A549 (cell line): ENCODE results near the gene PAPSS2. TPM values are rescaled to one million over a fixed set of nuclear protein-coding genes. Genes with fewer than 3 reads are reported as not detected.

Source experiments
- ATAC-seq, 2 experiments: fragments of 200-7000 bp in 1 of 2; fragments of >200 bp in 1 of 2; cut with Nextera tagmentation in 1 of 2; cut with Tn5 transposase in 1 of 2; 3 replicates each; pipeline versions ENCODE4 v1.8.0 to v1.9.1; 2018 to 2020; ENCODE audit warnings: mild to moderate bottlenecking in 1 of 2, moderate library complexity in 1 of 2
- CTCF ChIA-PET: fragments of 300-600 bp; sonication (Branson Sonifier 250); formaldehyde crosslinking; extraction: SDS; loops from one replicate; lab custom pipeline; 2021; ENCODE audit warnings: antibody characterized with exemption, inconsistent platforms; lab: Yijun Ruan, JAX
- POLR2A ChIA-PET: fragments of 350-600 bp; formaldehyde crosslinking; extraction: SDS; loops from one replicate; lab custom pipeline; 2021; ENCODE audit warnings: antibody characterized with exemption, inconsistent platforms; lab: Yijun Ruan, JAX
- DNase-seq, 2 experiments: peaks; one replicate each; pipeline versions ENCODE4 v3.0.0 to v3.0.0-alpha.2; 2011 to 2016; ENCODE audit warnings: low read depth in 1 of 2, low spot score in 1 of 2
- FAIRE-seq: peaks from 2 replicates; lab custom pipeline; 2011; peaks lifted over from hg19 to GRCh38; lab: Jason Lieb, UNC
- H3K27ac ChIP-seq, 2 experiments: fragments of >200 bp; sonication (Bioruptor Twin); formaldehyde crosslinking; 3 replicates each; pipeline ENCODE4 v1.5.1; 2016 to 2017
- H3K4me1 ChIP-seq: fragments of >200 bp; sonication (Bioruptor Twin); formaldehyde crosslinking; 3 replicates; pipeline ENCODE4 v1.6.1; 2016
- H3K4me2 ChIP-seq: fragments of >200 bp; sonication (Bioruptor Twin); formaldehyde crosslinking; 3 replicates; pipeline ENCODE4 v1.6.1; 2016
- H3K4me3 ChIP-seq: fragments of >200 bp; sonication (Bioruptor Twin); formaldehyde crosslinking; 3 replicates; pipeline ENCODE4 v1.5.1; 2016
- H3K9me3 ChIP-seq: fragments of >200 bp; sonication (Bioruptor Twin); formaldehyde crosslinking; 3 replicates; pipeline ENCODE4 v1.6.1; 2016
- CBX8 ChIP-seq: fragments of 200-600 bp; sonication (generic); IDR thresholded peaks from 2 replicates; pipeline ENCODE4 v1.6.1; 2016
- EP300 ChIP-seq, 2 experiments: fragments of >200 bp; sonication (Bioruptor Twin); formaldehyde crosslinking; IDR thresholded peaks; 2 replicates in 1 of 2; 3 replicates in 1 of 2; pipeline ENCODE4 v1.6.1; 2016 to 2017
- HEYL ChIP-seq: fragments of 250-450 bp; sonication (Bioruptor Pico); IDR thresholded peaks from 2 replicates; pipeline ENCODE4 v1.8.0; 2021; ENCODE audit warnings: mild to moderate bottlenecking, moderate library complexity
- HOXA7 ChIP-seq: fragments of 250-450 bp; sonication (Bioruptor Pico); IDR thresholded peaks from 2 replicates; pipeline ENCODE4 v1.5.0; 2020; ENCODE audit warnings: mild to moderate bottlenecking, moderate library complexity
- HOXB13 ChIP-seq: fragments of 250-450 bp; sonication (Bioruptor Pico); IDR thresholded peaks from 2 replicates; pipeline ENCODE4 v1.5.0; 2020; ENCODE audit warnings: low read depth, mild to moderate bottlenecking, moderate library complexity
- JUN ChIP-seq, 2 experiments: fragments of >200 bp; sonication (Bioruptor Twin); formaldehyde crosslinking; IDR thresholded peaks; 2 replicates in 1 of 2; 3 replicates in 1 of 2; pipeline ENCODE4 v1.6.1; 2016 to 2017
- KDM5A ChIP-seq: fragments of 200-600 bp; sonication (generic); IDR thresholded peaks from 2 replicates; pipeline ENCODE4 v1.6.1; 2016; ENCODE audit warnings: antibody characterized with exemption, mild to moderate bottlenecking
- NPAS2 ChIP-seq: fragments of 250-450 bp; sonication (Bioruptor Pico); IDR thresholded peaks from 2 replicates; pipeline ENCODE4 v1.8.0; 2022; ENCODE audit warnings: mild to moderate bottlenecking, moderate library complexity, borderline replicate concordance
- NR3C1 ChIP-seq: fragments of >200 bp; sonication (Bioruptor Twin); formaldehyde crosslinking; IDR thresholded peaks from 3 replicates; pipeline ENCODE4 v1.6.1; 2017
- PHF8 ChIP-seq: fragments of 200-600 bp; sonication (generic); IDR thresholded peaks from 2 replicates; pipeline ENCODE4 v1.6.1; 2016; ENCODE audit warnings: low read depth, mild to moderate bottlenecking, antibody characterized with exemption, moderate library complexity, borderline replicate concordance
- RAD21 ChIP-seq, 2 experiments: fragments of >200 bp in 1 of 2; sonication (Bioruptor Twin) in 1 of 2; formaldehyde crosslinking in 1 of 2; IDR thresholded peaks in 1 of 2; conservative IDR thresholded peaks in 1 of 2; 2 replicates in 1 of 2; 3 replicates in 1 of 2; pipeline ENCODE4 v1.6.1; 2012 to 2018; ENCODE audit warnings: inconsistent platforms in 1 of 2
- TFCP2L1 ChIP-seq: fragments of 250-450 bp; sonication (Bioruptor Pico); IDR thresholded peaks from 2 replicates; pipeline ENCODE4 v1.5.0; 2021; ENCODE audit warnings: mild to moderate bottlenecking
- WGBS: methylation state at CpG from one replicate; pipeline ENCODE4 v1.1.6; 2017; ENCODE audit errors: missing lambda C conversion rate; 5-methylcytosine and 5-hydroxymethylcytosine counted together
- polyA plus RNA-seq, 4 experiments: library from polyadenylated mRNA; depleted of rRNA in 3 of 4; stranded (reverse); fragments of >200 nt; fragmentation: RNase III in 1 of 4; extraction: RNeasy Plus Mini Kit Qiagen cat#74134 plus additional on column Dnase treatment in 1 of 4; gene quantifications; 2 replicates in 3 of 4; 3 replicates in 1 of 4; pipeline ENCODE4 v1.2.3, GENCODE V29; 2011 to 2017
- TF ChIP-seq, protein P1 (sequence below): fragments of 250-450 bp; sonication (Bioruptor Pico); IDR thresholded peaks from 2 replicates; pipeline ENCODE4 v1.5.0; 2020; ENCODE audit warnings: low read depth, mild to moderate bottlenecking, moderate library complexity

The PAPSS2 gene
- polyA plus RNA-seq, 2 of the 4 experiments (the other 2 are of a cell fraction): 27.7 to 29.0 TPM

DNA sequence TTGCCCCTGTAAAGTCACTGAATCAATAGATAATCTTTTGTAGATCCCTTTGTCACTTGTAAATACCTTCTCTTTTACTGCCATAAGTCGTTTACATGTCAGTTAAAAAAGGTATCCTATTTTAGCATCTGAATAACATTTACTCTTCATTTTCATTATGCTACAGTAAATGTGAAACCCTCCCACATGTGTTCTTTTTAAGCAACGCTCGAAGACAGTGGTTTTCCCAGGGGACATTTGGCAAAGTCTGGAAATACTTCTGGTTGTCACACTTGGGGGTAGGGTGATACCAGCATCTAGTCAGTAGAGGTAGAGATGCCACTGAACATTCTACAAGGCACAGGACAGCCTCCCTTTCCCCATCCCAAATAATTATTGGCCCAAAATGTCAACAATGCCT, 134.6 kb downstream of the PAPSS2 start:
- H3K9me3 ChIP-seq: no peaks in the 10 kb centered on the region
- H3K4me1 ChIP-seq: peaks cover 5% of the 10 kb centered on the region; the same call in 1 of the 3 replicates
- no peak overlapping the region for H3K27ac ChIP-seq
- no peak overlapping the region for H3K4me3 ChIP-seq
- TF ChIP-seq EP300 (IDR thresholded peaks at IDR 0.05): no peak
- TF ChIP-seq KDM5A: no peak
- no peak for TF ChIP-seq JUN (IDR thresholded peaks at IDR 0.05)
- no peak for TF ChIP-seq HOXB13 (CRISPR knock-in tag)
- no peak for TF ChIP-seq NPAS2
- no peak for TF ChIP-seq CBX8
- TF ChIP-seq, protein P1, sequence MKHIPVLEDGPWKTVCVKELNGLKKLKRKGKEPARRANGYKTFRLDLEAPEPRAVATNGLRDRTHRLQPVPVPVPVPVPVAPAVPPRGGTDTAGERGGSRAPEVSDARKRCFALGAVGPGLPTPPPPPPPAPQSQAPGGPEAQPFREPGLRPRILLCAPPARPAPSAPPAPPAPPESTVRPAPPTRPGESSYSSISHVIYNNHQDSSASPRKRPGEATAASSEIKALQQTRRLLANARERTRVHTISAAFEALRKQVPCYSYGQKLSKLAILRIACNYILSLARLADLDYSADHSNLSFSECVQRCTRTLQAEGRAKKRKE: no peak
- TF ChIP-seq HOXA7 (CRISPR knock-in tag): no peak
- TF ChIP-seq TFCP2L1 (CRISPR knock-in tag): no peak
- no peak for TF ChIP-seq HEYL (CRISPR knock-in tag)
- TF ChIP-seq RAD21 (conservative IDR thresholded peaks at IDR 0.05 in 1 of 2, IDR thresholded peaks at IDR 0.05 in 1 of 2): no peak
- no peak for TF ChIP-seq NR3C1
- no peak for TF ChIP-seq PHF8
- TF ChIP-seq, all 56 proteins: peak for 0
- ATAC-seq: no peak
- H3K4me2 ChIP-seq: no peak overlapping the region
- ChIA-PET POLR2A (no interaction called here), CTCF (interaction anchor here (0.6 to 0.8 kb wide), 3 partner anchors 18 to 758 kb away, joined by 3 read pairs; no protein-coding TSS in a partner anchor)
- DNase-seq: no peak
- no peak for FAIRE-seq
- WGBS: 75% methylated on average over 3 of the region's 3 CpGs

Other genes starting within 250 kb of the PAPSS2 start
- gene MINPP1, start 155.0 kb upstream of the PAPSS2 start, polyA plus RNA-seq (2011; rRNA removed): 26.9 and 28.4 TPM in 2 replicates
- 29.5 to 32.5 TPM (median 31.4 TPM) in 3 replicates for gene MINPP1, start 155.0 kb upstream of the PAPSS2 start, polyA plus RNA-seq (2017; fragmentation: RNase III; extraction: RNeasy Plus Mini Kit Qiagen cat#74134 plus additional on column Dnase treatment)
- 66.7 and 94.8 TPM in 2 replicates for gene ATAD1, start 158.3 kb downstream of the PAPSS2 start, polyA plus RNA-seq (2011; rRNA removed)
- gene ATAD1, start 158.3 kb downstream of the PAPSS2 start, polyA plus RNA-seq (2017; fragmentation: RNase III; extraction: RNeasy Plus Mini Kit Qiagen cat#74134 plus additional on column Dnase treatment): 30.0 to 32.3 TPM (median 32.3 TPM) in 3 replicates
- 0.44 and 0.58 TPM in 2 replicates for gene KLLN, start 203.7 kb downstream of the PAPSS2 start, polyA plus RNA-seq (2011; rRNA removed)
- gene KLLN, start 203.7 kb downstream of the PAPSS2 start, polyA plus RNA-seq (2017; fragmentation: RNase III; extraction: RNeasy Plus Mini Kit Qiagen cat#74134 plus additional on column Dnase treatment): 0.55 to 0.71 TPM (median 0.57 TPM) in 3 replicates
- gene PTEN, start 203.7 kb downstream of the PAPSS2 start, polyA plus RNA-seq (2011; rRNA removed): 51.9 and 58.3 TPM in 2 replicates
- 33.6 to 39.5 TPM (median 36.6 TPM) in 3 replicates for gene PTEN, start 203.7 kb downstream of the PAPSS2 start, polyA plus RNA-seq (2017; fragmentation: RNase III; extraction: RNeasy Plus Mini Kit Qiagen cat#74134 plus additional on column Dnase treatment)